Measurements from ENCODE around the gene ENO1.

DNA sequence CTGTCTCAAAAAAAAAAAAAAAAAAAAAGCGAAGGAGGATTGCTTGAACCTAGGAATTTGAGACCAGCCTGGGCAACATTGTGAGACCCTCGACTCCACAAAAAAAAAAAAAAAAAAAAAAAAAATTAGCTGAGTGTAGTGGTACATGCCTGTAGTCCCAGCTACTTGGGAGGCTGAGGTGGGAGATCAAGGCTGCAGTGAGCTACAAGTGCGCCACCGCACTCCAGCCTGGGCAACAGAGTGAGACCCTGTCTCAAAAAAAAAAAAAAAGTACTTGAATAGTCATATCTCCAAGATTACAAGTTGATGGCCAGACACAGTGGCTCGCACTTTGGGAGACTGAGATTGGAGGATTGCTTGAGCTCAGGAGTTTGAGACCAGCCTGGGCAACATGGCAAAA is 27.4 kb downstream of the ENO1 start:
- TF ChIP-seq, protein P1, sequence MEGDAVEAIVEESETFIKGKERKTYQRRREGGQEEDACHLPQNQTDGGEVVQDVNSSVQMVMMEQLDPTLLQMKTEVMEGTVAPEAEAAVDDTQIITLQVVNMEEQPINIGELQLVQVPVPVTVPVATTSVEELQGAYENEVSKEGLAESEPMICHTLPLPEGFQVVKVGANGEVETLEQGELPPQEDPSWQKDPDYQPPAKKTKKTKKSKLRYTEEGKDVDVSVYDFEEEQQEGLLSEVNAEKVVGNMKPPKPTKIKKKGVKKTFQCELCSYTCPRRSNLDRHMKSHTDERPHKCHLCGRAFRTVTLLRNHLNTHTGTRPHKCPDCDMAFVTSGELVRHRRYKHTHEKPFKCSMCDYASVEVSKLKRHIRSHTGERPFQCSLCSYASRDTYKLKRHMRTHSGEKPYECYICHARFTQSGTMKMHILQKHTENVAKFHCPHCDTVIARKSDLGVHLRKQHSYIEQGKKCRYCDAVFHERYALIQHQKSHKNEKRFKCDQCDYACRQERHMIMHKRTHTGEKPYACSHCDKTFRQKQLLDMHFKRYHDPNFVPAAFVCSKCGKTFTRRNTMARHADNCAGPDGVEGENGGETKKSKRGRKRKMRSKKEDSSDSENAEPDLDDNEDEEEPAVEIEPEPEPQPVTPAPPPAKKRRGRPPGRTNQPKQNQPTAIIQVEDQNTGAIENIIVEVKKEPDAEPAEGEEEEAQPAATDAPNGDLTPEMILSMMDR (IDR thresholded peaks at IDR 0.05), result no peak
- no peak for TF ChIP-seq POLR2A (IDR thresholded peaks at IDR 0.05)
- no peak for TF ChIP-seq POLR2AphosphoS5 (IDR thresholded peaks at IDR 0.05)

All from prostate gland (tissue), 2 donors.